Measurements from ENCODE around the gene PANX3. TPM values are rescaled to one million over a fixed set of nuclear protein-coding genes. Genes with fewer than 3 reads are reported as not detected.

Gene PANX3
- total RNA-seq, 5 donors from 2014 or later (not counting 1 experiment from before 2014, with no cell fraction given), result not detected

DNA sequence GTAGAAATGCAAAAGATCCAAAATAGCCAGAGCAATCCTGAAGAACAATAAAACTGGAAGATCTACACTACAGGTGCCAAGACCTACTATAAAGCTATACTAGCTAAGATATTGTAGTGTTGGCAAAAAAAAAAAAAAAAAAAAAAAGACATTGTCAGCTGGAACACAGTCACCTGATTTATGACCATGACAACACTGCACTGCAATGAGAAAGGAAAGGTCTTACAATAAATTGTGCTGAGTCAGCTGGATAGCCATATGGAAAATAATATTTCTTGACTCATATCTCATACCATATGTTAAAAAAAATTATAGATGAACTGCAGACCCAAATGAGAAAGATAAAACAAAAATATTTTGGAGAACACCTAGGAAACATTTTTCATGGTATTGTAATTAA is 3.1 kb upstream of the PANX3 start:
- ChIA-PET POLR2A (interaction anchor here in 1 of 2 donors (0.6 kb wide), 1 partner anchor 1673 kb away, joined by 7 read pairs; no protein-coding TSS in a partner anchor), CTCF (interaction anchor here (0.6 to 0.7 kb wide), 7 partner anchors 21 to 225 kb away, joined by 3 to 5 read pairs (median 4); no protein-coding TSS in a partner anchor)
- no peak overlapping the region for H3K27ac Mint-ChIP-seq
- no peaks in the 10 kb centered on the region for H3K9me3 Mint-ChIP-seq
- peaks cover 7 to 8% (median 8%) of the 10 kb centered on the region in 3 donors for H3K4me1 Mint-ChIP-seq
- Histone ChIP-seq H3K9me3 (no peaks in the 10 kb centered on the region), H3K4me1 (ENCODE audit: control insufficient read depth in 1 of 2, extremely low read depth in 1 of 2, insufficient read depth in 2 of 2, low read length in 2 of 2) (peaks cover 0 to 4% of the 10 kb centered on the region in 2 experiments), H3K27ac (ENCODE audit: low read length) (no peak overlapping the region), H3K4me3 (ENCODE audit: control insufficient read depth in 1 of 2, extremely low read depth in 1 of 2, low read length in 1 of 2) (no peak overlapping the region), H3K27me3 (replicated peaks in 1 of 2; ENCODE audit: control insufficient read depth in 2 of 2, extremely low read depth in 1 of 2, insufficient read depth in 2 of 2, low read length in 1 of 2) (no peaks in the 10 kb centered on the region), H3K36me3 (ENCODE audit: control insufficient read depth in 2 of 2, extremely low read depth in 1 of 2, insufficient read depth in 1 of 2, low read length in 1 of 2) (peaks cover 0 to 4% of the 10 kb centered on the region in 2 donors)
- DNase-seq (no peak), ATAC-seq (replicated peaks in 1 of 4) (no peak)
- no peaks in the 10 kb centered on the region for H3K36me3 Mint-ChIP-seq
- H3K4me3 Mint-ChIP-seq, result no peak overlapping the region
- peaks cover 0 to 5% of the 10 kb centered on the region in 2 donors for H3K27me3 Mint-ChIP-seq

GRCh38 chr11:124610295-124610694 is 933 bp upstream of the PANX3 start:
- Mint-ChIP-seq H3K27ac (no peak overlapping the region), H3K27me3 (peaks cover 5 to 6% of the 10 kb centered on the region in 2 donors), H3K9me3 (no peaks in the 10 kb centered on the region), H3K36me3 (no peaks in the 10 kb centered on the region), H3K4me1 (peaks cover 7 to 8% (median 8%) of the 10 kb centered on the region in 3 donors), H3K4me3 (no peak overlapping the region)
- Histone ChIP-seq H3K36me3 (ENCODE audit: control insufficient read depth in 2 of 2, extremely low read depth in 1 of 2, insufficient read depth in 1 of 2, low read length in 1 of 2) (peaks cover 0 to 4% of the 10 kb centered on the region in 2 donors), H3K9me3 (no peaks in the 10 kb centered on the region), H3K27me3 (replicated peaks in 1 of 2; ENCODE audit: control insufficient read depth in 2 of 2, extremely low read depth in 1 of 2, insufficient read depth in 2 of 2, low read length in 1 of 2) (no peaks in the 10 kb centered on the region), H3K4me3 (ENCODE audit: control insufficient read depth in 1 of 2, extremely low read depth in 1 of 2, low read length in 1 of 2) (no peak overlapping the region), H3K4me1 (ENCODE audit: control insufficient read depth in 1 of 2, extremely low read depth in 1 of 2, insufficient read depth in 2 of 2, low read length in 2 of 2) (peaks cover 0 to 4% of the 10 kb centered on the region in 2 experiments), H3K27ac (ENCODE audit: low read length) (no peak overlapping the region)
- DNase-seq (no peak), ATAC-seq (replicated peaks in 1 of 4) (no peak)
- 100% methylated on average over 1 of the region's 2 CpGs for WGBS (ENCODE audit: insufficient coverage)
- ChIA-PET POLR2A (no interaction called here), CTCF (interaction anchor here in 1 of 2 donors (0.6 to 0.7 kb wide), 2 partner anchors 13 to 369 kb away, joined by 4 read pairs; partner anchors contain the start of gene TBRG1)

GRCh38 chr11:124612045-124612444 is 817 bp downstream of the PANX3 start:
- no peak overlapping the region for H3K4me3 ChIP-seq (ENCODE audit: control insufficient read depth in 1 of 2, extremely low read depth in 1 of 2, low read length in 1 of 2)
- Mint-ChIP-seq H3K4me1 (peaks cover 7 to 8% (median 8%) of the 10 kb centered on the region in 3 donors), H3K4me3 (no peak overlapping the region), H3K27me3 (peaks cover 6 to 8% of the 10 kb centered on the region in 2 donors), H3K36me3 (no peaks in the 10 kb centered on the region), H3K9me3 (no peaks in the 10 kb centered on the region), H3K27ac (peak overlapping the region in 1 of 2 donors; percentile 80)
- ChIA-PET CTCF (interaction anchor here in 1 of 2 donors (0.6 kb wide), 1 partner anchor 28 kb away, joined by 6 read pairs; no protein-coding TSS in a partner anchor), POLR2A (interaction anchor here in 1 of 2 donors (0.6 kb wide), 1 partner anchor 218 kb away, joined by 4 read pairs; no protein-coding TSS in a partner anchor)
- 0% methylated on average over 1 of the region's 3 CpGs for WGBS (ENCODE audit: insufficient coverage)
- peaks cover 0 to 4% of the 10 kb centered on the region in 2 donors for H3K36me3 ChIP-seq (ENCODE audit: control insufficient read depth in 2 of 2, extremely low read depth in 1 of 2, insufficient read depth in 1 of 2, low read length in 1 of 2)
- H3K27me3 ChIP-seq (replicated peaks in 1 of 2; ENCODE audit: control insufficient read depth in 2 of 2, extremely low read depth in 1 of 2, insufficient read depth in 2 of 2, low read length in 1 of 2), result no peaks in the 10 kb centered on the region
- H3K9me3 ChIP-seq, result no peaks in the 10 kb centered on the region
- DNase-seq (peak in 5 of 35 experiments; percentile 1 to 25 (median 5)), ATAC-seq (replicated peaks in 1 of 4) (peak; percentile 58 to 80 (median 70))
- H3K27ac ChIP-seq (ENCODE audit: low read length), result no peak overlapping the region
- peaks cover 0 to 4% of the 10 kb centered on the region in 2 experiments for H3K4me1 ChIP-seq (ENCODE audit: control insufficient read depth in 1 of 2, extremely low read depth in 1 of 2, insufficient read depth in 2 of 2, low read length in 2 of 2)

- POLR2A ChIA-PET, result no interaction called here
These were observed 1.5 kb downstream of the PANX3 start for GRCh38 chr11:124612567-124613246.

DNA sequence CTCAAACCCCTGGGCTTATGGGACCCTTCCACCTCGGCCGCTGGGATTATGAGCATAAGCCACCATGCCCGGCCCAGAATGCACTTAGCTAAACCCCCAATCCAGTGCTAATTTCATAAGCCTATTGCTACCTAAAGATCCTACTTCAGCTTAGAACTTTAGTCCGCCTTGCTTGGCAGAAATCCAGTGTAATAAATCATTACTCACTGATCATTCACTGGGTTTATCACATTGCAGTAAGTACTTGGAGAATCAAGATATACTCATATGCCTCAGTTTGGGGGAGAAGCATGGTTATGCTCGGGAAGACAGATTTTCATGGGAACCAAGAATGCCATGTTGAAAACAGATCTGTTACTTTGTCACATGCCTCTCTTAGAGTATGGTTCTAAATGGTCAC is 7.6 kb downstream of the PANX3 start:
- H3K9me3 ChIP-seq, result no peaks in the 10 kb centered on the region
- no peak overlapping the region for H3K4me3 Mint-ChIP-seq
- ChIA-PET CTCF (no interaction called here), POLR2A (interaction anchor here (0.6 to 0.7 kb wide), 2 partner anchors 41 to 60 kb away, joined by 3 read pairs; no protein-coding TSS in a partner anchor)
- no peaks in the 10 kb centered on the region for H3K9me3 Mint-ChIP-seq
- no peaks in the 10 kb centered on the region for H3K27me3 ChIP-seq (replicated peaks in 1 of 2; ENCODE audit: control insufficient read depth in 2 of 2, extremely low read depth in 1 of 2, insufficient read depth in 2 of 2, low read length in 1 of 2)
- no peak overlapping the region for H3K27ac Mint-ChIP-seq
- H3K4me3 ChIP-seq (ENCODE audit: control insufficient read depth in 1 of 2, extremely low read depth in 1 of 2, low read length in 1 of 2), result no peak overlapping the region
- H3K4me1 Mint-ChIP-seq, result peaks cover 14 to 15% (median 15%) of the 10 kb centered on the region in 3 donors
- no peaks in the 10 kb centered on the region for H3K36me3 ChIP-seq (ENCODE audit: control insufficient read depth in 2 of 2, extremely low read depth in 1 of 2, insufficient read depth in 1 of 2, low read length in 1 of 2)
- ATAC-seq (replicated peaks in 1 of 4) (no peak), DNase-seq (no peak)
- no peak overlapping the region for H3K27ac ChIP-seq (ENCODE audit: low read length)
- no peaks in the 10 kb centered on the region for H3K36me3 Mint-ChIP-seq
- peaks cover 22 to 29% of the 10 kb centered on the region in 2 donors for H3K27me3 Mint-ChIP-seq
- 61% methylated on average over 4 of the region's 5 CpGs for whole genome bisulfite sequencing (ENCODE audit: insufficient coverage)
- H3K4me1 ChIP-seq (ENCODE audit: control insufficient read depth in 1 of 2, extremely low read depth in 1 of 2, insufficient read depth in 2 of 2, low read length in 2 of 2), result peaks cover 7 to 9% of the 10 kb centered on the region in 2 experiments

More at GRCh38 chr11:124612567-124613246, 1.5 kb downstream of the PANX3 start:
- Mint-ChIP-seq H3K27me3 (peaks cover 12 to 14% of the 10 kb centered on the region in 2 donors), H3K4me3 (no peak overlapping the region), H3K27ac (no peak overlapping the region), H3K36me3 (no peaks in the 10 kb centered on the region), H3K4me1 (peaks cover 7 to 8% (median 8%) of the 10 kb centered on the region in 3 donors), H3K9me3 (no peaks in the 10 kb centered on the region)
- CTCF ChIA-PET, result no interaction called here
- no peak for ATAC-seq (replicated peaks in 1 of 4)
- 95% methylated on average over 7 of the region's 10 CpGs for WGBS (ENCODE audit: insufficient coverage)
- Histone ChIP-seq H3K4me3 (ENCODE audit: control insufficient read depth in 1 of 2, extremely low read depth in 1 of 2, low read length in 1 of 2) (no peak overlapping the region), H3K36me3 (ENCODE audit: control insufficient read depth in 2 of 2, extremely low read depth in 1 of 2, insufficient read depth in 1 of 2, low read length in 1 of 2) (peaks cover 0 to 4% of the 10 kb centered on the region in 2 donors), H3K27me3 (replicated peaks in 1 of 2; ENCODE audit: control insufficient read depth in 2 of 2, extremely low read depth in 1 of 2, insufficient read depth in 2 of 2, low read length in 1 of 2) (no peaks in the 10 kb centered on the region), H3K4me1 (ENCODE audit: control insufficient read depth in 1 of 2, extremely low read depth in 1 of 2, insufficient read depth in 2 of 2, low read length in 2 of 2) (peaks cover 0 to 4% of the 10 kb centered on the region in 2 experiments), H3K27ac (ENCODE audit: low read length) (no peak overlapping the region), H3K9me3 (no peaks in the 10 kb centered on the region)
- no peak for DNase-seq

Measured in T-cell (primary cell).